Type B pancreatic cell (in vitro differentiated cells): ENCODE data around the gene WDR91. TPM values are rescaled to one million over a fixed set of nuclear protein-coding genes. Genes with fewer than 3 reads are reported as not detected.
"Not testable (repeated sequence)": the region's sequence is repeated elsewhere in the genome, so short reads cannot be mapped to it uniquely, and the experiment has no call there.

Experiments used
- DNase-seq: peaks from one replicate; pipeline ENCODE4 v3.0.0; 2021; ENCODE audit warnings: mixed read lengths; ENCODE audit not compliant: unreplicated experiment; ENCODE audit errors: extremely low spot score
- H3K27ac Mint-ChIP-seq: 2 replicates; pipeline ENCODE4 v1.8.0; 2021; ENCODE audit warnings: mild to moderate bottlenecking, mixed read lengths
- H3K27me3 Mint-ChIP-seq: 2 replicates; pipeline ENCODE4 v1.8.0; 2021; ENCODE audit warnings: mixed read lengths
- H3K36me3 Mint-ChIP-seq: 2 replicates; pipeline ENCODE4 v1.8.0; 2021; ENCODE audit warnings: mixed read lengths
- H3K4me1 Mint-ChIP-seq: one replicate; pipeline ENCODE4 v1.8.0; 2021; ENCODE audit warnings: mixed read lengths; ENCODE audit not compliant: unreplicated experiment
- H3K4me3 Mint-ChIP-seq: 2 replicates; pipeline ENCODE4 v1.8.0; 2021; ENCODE audit warnings: mild to moderate bottlenecking, mixed read lengths
- H3K9me3 Mint-ChIP-seq: 2 replicates; pipeline ENCODE4 v1.8.0; 2021; ENCODE audit warnings: mixed read lengths
- total RNA-seq: library from RNA; stranded (reverse); gene quantifications from 2 replicates; pipeline ENCODE4 v1.2.1, GENCODE V29; 2021; ENCODE audit warnings: low replicate concordance
- TF ChIP-seq, protein P1 (sequence below): fragments of 200-600 bp; sonication (generic); conservative IDR thresholded peaks from 2 replicates; pipeline ENCODE4 v1.5.0; 2021; ENCODE audit warnings: antibody characterized with exemption, mild to moderate bottlenecking

The WDR91 gene
- total RNA-seq, 1 donor from 2014 or later: 25.8 TPM

DNA sequence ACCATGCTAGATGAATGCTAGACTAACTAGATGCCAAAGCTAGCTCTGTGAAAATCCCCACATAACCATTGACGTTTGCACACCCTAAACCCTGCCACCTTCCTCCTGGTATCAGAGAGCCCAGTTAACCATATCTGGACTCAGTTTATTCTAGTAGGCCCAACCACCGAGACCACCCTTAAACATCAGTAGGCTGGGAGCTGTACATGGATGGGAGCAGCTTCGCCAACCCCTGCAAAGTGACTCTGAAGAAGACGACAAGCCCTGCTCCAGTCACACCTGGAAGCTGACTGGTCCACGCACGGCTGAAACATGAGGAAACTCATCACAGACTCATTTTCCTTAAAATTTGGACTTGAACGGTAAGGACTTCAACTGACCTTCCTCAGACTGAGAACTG, 36.4 kb downstream of the WDR91 start:
- H3K4me3 Mint-ChIP-seq: no peak overlapping the region
- H3K4me1 Mint-ChIP-seq: peaks cover 5% of the 10 kb centered on the region

DNA sequence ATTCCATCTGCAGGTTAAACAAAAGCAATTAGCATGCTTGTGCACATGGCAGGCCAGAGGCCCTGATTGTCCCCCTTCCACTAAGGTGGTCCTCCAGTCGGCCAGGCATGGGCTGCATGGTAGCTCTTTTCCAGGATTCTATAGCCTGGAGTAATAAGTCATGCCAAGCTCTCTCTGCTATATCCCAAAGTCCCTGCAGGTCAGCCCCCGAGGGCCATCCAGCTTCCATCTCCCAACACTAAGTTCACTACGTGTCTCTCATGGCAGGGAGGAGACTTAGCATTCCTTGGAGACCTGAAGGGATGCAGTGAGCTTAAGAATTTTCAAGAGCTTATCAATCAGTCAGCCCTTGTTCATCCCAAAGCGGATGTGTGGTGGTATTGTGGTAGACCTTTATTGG, 37.4 kb downstream of the WDR91 start:
- H3K27ac Mint-ChIP-seq, H3K27me3 Mint-ChIP-seq, H3K9me3 Mint-ChIP-seq: not testable (repeated sequence)
- Mint-ChIP-seq H3K4me1 (peaks cover 13% of the 10 kb centered on the region), H3K4me3 (peak overlapping the region; percentile 1), H3K36me3 (peaks cover 10% of the 10 kb centered on the region)
- peak; percentile 36 for DNase-seq

More for the DNA sequence above, 36.4 kb downstream of the WDR91 start:
- TF ChIP-seq, protein P1, sequence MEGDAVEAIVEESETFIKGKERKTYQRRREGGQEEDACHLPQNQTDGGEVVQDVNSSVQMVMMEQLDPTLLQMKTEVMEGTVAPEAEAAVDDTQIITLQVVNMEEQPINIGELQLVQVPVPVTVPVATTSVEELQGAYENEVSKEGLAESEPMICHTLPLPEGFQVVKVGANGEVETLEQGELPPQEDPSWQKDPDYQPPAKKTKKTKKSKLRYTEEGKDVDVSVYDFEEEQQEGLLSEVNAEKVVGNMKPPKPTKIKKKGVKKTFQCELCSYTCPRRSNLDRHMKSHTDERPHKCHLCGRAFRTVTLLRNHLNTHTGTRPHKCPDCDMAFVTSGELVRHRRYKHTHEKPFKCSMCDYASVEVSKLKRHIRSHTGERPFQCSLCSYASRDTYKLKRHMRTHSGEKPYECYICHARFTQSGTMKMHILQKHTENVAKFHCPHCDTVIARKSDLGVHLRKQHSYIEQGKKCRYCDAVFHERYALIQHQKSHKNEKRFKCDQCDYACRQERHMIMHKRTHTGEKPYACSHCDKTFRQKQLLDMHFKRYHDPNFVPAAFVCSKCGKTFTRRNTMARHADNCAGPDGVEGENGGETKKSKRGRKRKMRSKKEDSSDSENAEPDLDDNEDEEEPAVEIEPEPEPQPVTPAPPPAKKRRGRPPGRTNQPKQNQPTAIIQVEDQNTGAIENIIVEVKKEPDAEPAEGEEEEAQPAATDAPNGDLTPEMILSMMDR: no peak
- Mint-ChIP-seq H3K36me3 (peaks cover 8% of the 10 kb centered on the region), H3K9me3 (peaks cover 8% of the 10 kb centered on the region), H3K27ac (no peak overlapping the region), H3K27me3 (no peaks in the 10 kb centered on the region)
- no peak for DNase-seq

DNA sequence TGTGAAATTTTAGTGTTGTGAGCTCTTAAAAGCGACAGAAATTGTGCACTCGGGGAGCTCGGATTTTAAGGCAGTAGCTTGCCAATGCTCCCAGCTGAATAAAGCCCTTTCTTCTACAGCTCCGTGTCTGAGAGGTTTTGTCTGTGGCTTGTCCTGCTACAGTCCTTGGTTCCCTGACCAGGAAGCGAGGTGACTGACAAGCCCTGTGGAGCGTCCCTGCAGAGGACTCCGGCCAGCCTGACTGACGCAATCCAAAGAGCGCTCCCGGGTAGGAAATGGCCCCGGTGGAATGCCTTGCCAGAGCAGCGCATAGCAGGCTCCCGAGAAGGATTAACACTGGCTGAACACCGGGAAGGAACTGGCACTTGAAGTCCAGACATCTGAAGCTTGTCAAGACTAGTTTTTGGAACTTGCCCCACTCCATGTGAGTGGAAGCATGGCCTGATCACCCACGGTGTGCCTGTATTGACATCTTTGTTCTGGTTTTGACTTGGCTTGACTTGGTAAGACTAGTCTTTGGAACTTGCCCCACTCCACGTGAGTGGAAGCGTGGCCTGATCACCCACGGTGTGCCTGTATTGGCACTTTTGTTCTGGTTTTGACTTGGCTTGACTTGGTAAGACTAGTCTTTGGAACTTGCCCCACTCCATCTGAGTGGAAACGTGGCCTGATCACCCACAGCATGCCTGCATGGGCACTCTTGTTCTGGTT, 39.6 kb downstream of the WDR91 start:
- Mint-ChIP-seq H3K27ac (peak overlapping the region; percentile 85), H3K4me3 (peak overlapping the region; percentile 92), H3K36me3 (peaks cover 17% of the 10 kb centered on the region), H3K4me1 (peaks cover 26% of the 10 kb centered on the region)
- DNase-seq: peak; percentile 60
- H3K9me3 Mint-ChIP-seq, H3K27me3 Mint-ChIP-seq: not testable (repeated sequence)

DNA sequence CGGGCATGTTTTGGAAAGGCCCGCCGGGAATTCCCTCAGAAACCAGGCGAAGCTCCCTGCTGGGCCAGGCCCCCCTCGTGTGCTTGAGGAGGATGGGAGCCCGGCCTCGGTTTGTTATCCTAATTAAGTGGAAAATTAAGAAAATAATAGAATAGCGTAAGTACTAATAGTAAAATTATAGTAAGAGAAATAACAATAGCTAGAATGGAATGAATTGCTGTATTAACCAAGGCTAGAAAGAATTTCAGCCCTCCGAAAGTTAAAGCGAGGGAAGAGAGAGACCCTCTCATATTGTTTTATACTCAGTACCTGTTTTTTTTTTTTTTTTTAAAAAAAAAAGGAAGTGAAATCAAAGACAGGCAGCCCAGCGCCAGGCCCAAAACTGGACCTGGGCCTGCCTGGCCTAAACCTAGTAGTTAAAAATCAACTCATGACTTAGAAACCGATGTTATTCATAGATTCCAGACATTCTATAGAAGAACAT, 40.3 kb downstream of the WDR91 start:
- H3K27ac Mint-ChIP-seq: peak overlapping the region; percentile 85
- H3K4me3 Mint-ChIP-seq: peak overlapping the region; percentile 92

DNA sequence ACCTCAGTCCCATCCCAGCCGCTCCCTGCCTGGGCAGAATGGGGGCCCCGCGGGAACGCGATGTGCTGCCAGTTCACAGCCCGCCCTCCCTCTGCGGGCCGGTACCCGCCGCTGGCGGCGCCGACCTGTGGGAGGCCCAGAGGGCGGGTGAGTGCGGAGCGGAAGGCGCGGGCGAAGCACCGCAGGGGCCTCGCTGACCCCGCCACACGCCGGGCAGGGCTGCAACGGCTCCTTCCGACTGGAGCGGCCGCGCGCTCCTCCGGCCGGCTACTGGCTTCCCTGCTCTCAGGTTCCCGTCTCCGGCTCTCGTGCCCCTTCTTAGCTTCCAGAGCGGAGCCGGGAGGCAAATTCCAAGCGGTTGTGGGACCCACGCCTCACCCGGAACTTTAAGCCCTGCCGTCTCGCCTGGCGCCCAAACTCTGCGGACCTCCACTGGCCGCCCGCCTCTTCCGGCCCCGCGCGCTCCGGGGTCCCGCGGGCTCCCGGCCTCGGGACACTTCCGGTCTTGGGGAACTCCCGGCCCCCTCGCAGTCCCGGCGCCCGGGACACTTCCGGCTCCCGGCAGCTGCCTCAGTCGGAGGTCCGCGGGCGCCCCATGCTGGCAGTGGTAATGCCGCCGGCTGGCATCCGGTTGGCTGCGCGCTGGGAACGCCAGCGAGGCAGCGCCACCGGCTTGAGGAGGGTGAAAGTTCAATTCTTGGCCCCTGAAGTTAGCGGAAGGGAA, 40.9 kb downstream of the WDR91 start, which contains the start of gene CYREN:
Gene CYREN (minus strand): TSS at position 434 of the 724 bp plus-strand sequence. CDS start 1,785 bp downstream, outside the sequence.
- no peaks in the 10 kb centered on the region for H3K9me3 Mint-ChIP-seq
- no peaks in the 10 kb centered on the region for H3K27me3 Mint-ChIP-seq
- peaks cover 21% of the 10 kb centered on the region for H3K36me3 Mint-ChIP-seq

More for the DNA sequence above, 40.3 kb downstream of the WDR91 start:
- DNase-seq, H3K9me3 Mint-ChIP-seq, H3K27me3 Mint-ChIP-seq: not testable (repeated sequence)
- Mint-ChIP-seq H3K4me1 (peaks cover 26% of the 10 kb centered on the region), H3K36me3 (peaks cover 17% of the 10 kb centered on the region)

DNA sequence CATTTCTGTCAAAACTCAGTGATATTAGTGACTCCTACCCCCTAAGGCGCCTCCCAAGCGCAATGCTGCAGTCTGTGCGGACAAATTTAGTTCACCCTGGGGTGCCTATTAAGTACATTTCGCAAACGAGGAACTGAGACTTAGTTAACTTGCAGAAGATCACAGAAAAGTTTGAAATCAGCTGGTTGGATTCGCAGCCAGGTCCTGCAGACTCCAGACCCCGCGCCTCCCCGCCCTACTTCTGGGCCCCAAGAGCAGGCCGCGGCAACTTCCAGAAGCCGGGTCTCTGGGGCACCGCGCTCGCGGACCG, 41.4 kb downstream of the WDR91 start:
- Mint-ChIP-seq H3K27ac (peak overlapping the region; percentile 81), H3K4me3 (peak overlapping the region; percentile 92), H3K9me3 (no peaks in the 10 kb centered on the region), H3K36me3 (peaks cover 21% of the 10 kb centered on the region), H3K4me1 (peaks cover 26% of the 10 kb centered on the region), H3K27me3 (no peaks in the 10 kb centered on the region)
- TF ChIP-seq, protein P1: no peak
- no peak for DNase-seq

More for the DNA sequence above, 40.9 kb downstream of the WDR91 start, which contains the start of gene CYREN:
- TF ChIP-seq, protein P1: peak; percentile 64
- Mint-ChIP-seq H3K4me1 (peaks cover 26% of the 10 kb centered on the region), H3K27ac (peak within 1 kb of the TSS; percentile 85), H3K4me3 (peak within 1 kb of the TSS; percentile 92)
- DNase-seq: peak; percentile 91
